Glomerular endothelial cell (primary cell): ENCODE measurements around the gene TNFAIP8L1. TPM values are rescaled to one million over a fixed set of nuclear protein-coding genes. Genes with fewer than 3 reads are reported as not detected.

Experiments used
- DNase-seq: peaks from one replicate; pipeline ENCODE4 v3.0.0-alpha.2; 2011; ENCODE audit warnings: low read depth, low spot score; ENCODE audit errors: extremely low read depth
- total RNA-seq: library from RNA; depleted of rRNA; stranded (reverse); fragments of >200 nt; gene quantifications from 2 replicates; pipeline ENCODE4 v1.2.3, GENCODE V29; 2015

The TNFAIP8L1 gene
- total RNA-seq, 1 donor from 2014 or later: 136 TPM

- DNase-seq: no peak
Observed at GRCh38 chr19:4609878-4610511, 29.3 kb upstream of the TNFAIP8L1 start.

GRCh38 chr19:4613254-4613751, 26.0 kb upstream of the TNFAIP8L1 start:
- DNase-seq: no peak

- DNase-seq: no peak
Observed at GRCh38 chr19:4618019-4618418, 21.3 kb upstream of the TNFAIP8L1 start.

- DNase-seq: no peak
Observed at GRCh38 chr19:4619668-4620294, 19.5 kb upstream of the TNFAIP8L1 start.

- DNase-seq: no peak
Observed at GRCh38 chr19:4620675-4621074, 18.6 kb upstream of the TNFAIP8L1 start.

GRCh38 chr19:4622695-4623421, 16.5 kb upstream of the TNFAIP8L1 start:
- DNase-seq: no peak

GRCh38 chr19:4624301-4624700, 15.0 kb upstream of the TNFAIP8L1 start:
- no peak for DNase-seq

GRCh38 chr19:4624733-4625362, 14.5 kb upstream of the TNFAIP8L1 start:
- no peak for DNase-seq

GRCh38 chr19:4633140-4633967, 6.0 kb upstream of the TNFAIP8L1 start:
- DNase-seq: no peak

- DNase-seq: no peak
Observed at GRCh38 chr19:4635754-4636116, 3.6 kb upstream of the TNFAIP8L1 start.

- no peak for DNase-seq
Observed at GRCh38 chr19:4636151-4636717, 3.1 kb upstream of the TNFAIP8L1 start.

GRCh38 chr19:4636761-4637160, 2.6 kb upstream of the TNFAIP8L1 start:
- no peak for DNase-seq

- DNase-seq: no peak
Observed at GRCh38 chr19:4638317-4638716, 999 bp upstream of the TNFAIP8L1 start.

- no peak for DNase-seq
Observed at GRCh38 chr19:4639531-4640246, 373 bp downstream of the TNFAIP8L1 start.

- DNase-seq: no peak
Observed at GRCh38 chr19:4640247-4641000, 1.1 kb downstream of the TNFAIP8L1 start.

- no peak for DNase-seq
Observed at GRCh38 chr19:4641132-4641531, 1.8 kb downstream of the TNFAIP8L1 start.

- no peak for DNase-seq
Observed at GRCh38 chr19:4642625-4643024, 3.3 kb downstream of the TNFAIP8L1 start.

GRCh38 chr19:4645718-4646117, 6.4 kb downstream of the TNFAIP8L1 start:
- no peak for DNase-seq
